Mononuclear cell (primary cell): ENCODE data around the gene SNRNP70. TPM values are rescaled to one million over a fixed set of nuclear protein-coding genes. Genes with fewer than 3 reads are reported as not detected.
A peak's percentile ranks its signal among the peaks of the same experiment; 100 is the strongest.

Experiments used
- H3K27me3 ChIP-seq: 2 replicates; pipeline ENCODE4 v1.6.0; 2011; ENCODE audit warnings: low read length, control low read depth; ENCODE audit not compliant: insufficient read depth
- H3K4me1 ChIP-seq: 2 replicates; pipeline ENCODE4 v1.5.1; 2011; ENCODE audit warnings: mild to moderate bottlenecking, low read length, control low read depth; ENCODE audit not compliant: insufficient read depth
- H3K4me3 ChIP-seq: 2 replicates; pipeline ENCODE4 v1.5.1; 2011; ENCODE audit warnings: mild to moderate bottlenecking, low read length, moderate library complexity
- H3K9me3 ChIP-seq: 2 replicates; pipeline ENCODE4 v1.5.1; 2011; ENCODE audit warnings: low read depth, mild to moderate bottlenecking, control low read depth, low read length
- total RNA-seq: library from RNA; depleted of rRNA; stranded (reverse); fragments of >200 nt; gene quantifications from one replicate; pipeline ENCODE4 v1.2.3, GENCODE V29; 2012

SNRNP70 gene
- total RNA-seq, 1 donor = 136 TPM

GRCh38 chr19:49151267-49152118 is 66.2 kb downstream of the SNRNP70 start:
- H3K27me3 ChIP-seq = peaks cover 44% of the 10 kb centered on the region
- H3K4me3 ChIP-seq = no peak overlapping the region
- peaks cover 33% of the 10 kb centered on the region for H3K4me1 ChIP-seq
- no peaks in the 10 kb centered on the region for H3K9me3 ChIP-seq

- H3K4me1 ChIP-seq = peaks cover 33% of the 10 kb centered on the region
- no peaks in the 10 kb centered on the region for H3K9me3 ChIP-seq
- H3K27me3 ChIP-seq = peaks cover 44% of the 10 kb centered on the region
- H3K4me3 ChIP-seq = no peak overlapping the region
These were observed 66.9 kb downstream of the SNRNP70 start for GRCh38 chr19:49152119-49152550.

GRCh38 chr19:49153167-49153809 is 68.0 kb downstream of the SNRNP70 start:
- Histone ChIP-seq H3K9me3 (no peaks in the 10 kb centered on the region), H3K27me3 (peaks cover 41% of the 10 kb centered on the region), H3K4me1 (peaks cover 40% of the 10 kb centered on the region), H3K4me3 (no peak overlapping the region)

- H3K9me3 ChIP-seq = no peaks in the 10 kb centered on the region
- H3K27me3 ChIP-seq = peaks cover 37% of the 10 kb centered on the region
- peaks cover 37% of the 10 kb centered on the region for H3K4me1 ChIP-seq
- H3K4me3 ChIP-seq = no peak overlapping the region
These were observed 69.0 kb downstream of the SNRNP70 start for GRCh38 chr19:49154279-49154678.

GRCh38 chr19:49155005-49155819 is 70.0 kb downstream of the SNRNP70 start, which contains the start of gene HRC:
HRC (minus strand) TSS chr19:49155396; CDS start chr19:49155237, 159 bp downstream.
- no peaks in the 10 kb centered on the region for H3K9me3 ChIP-seq
- H3K4me1 ChIP-seq = peaks cover 27% of the 10 kb centered on the region
- H3K4me3 ChIP-seq = no peak within 1 kb of the TSS
- peaks cover 33% of the 10 kb centered on the region for H3K27me3 ChIP-seq

- H3K4me1 ChIP-seq = peaks cover 21% of the 10 kb centered on the region
- no peak overlapping the region for H3K4me3 ChIP-seq
- peaks cover 26% of the 10 kb centered on the region for H3K27me3 ChIP-seq
- no peaks in the 10 kb centered on the region for H3K9me3 ChIP-seq
These were observed 70.6 kb downstream of the SNRNP70 start for GRCh38 chr19:49155820-49156346.

GRCh38 chr19:49157445-49158224 is 72.4 kb downstream of the SNRNP70 start, which contains the start of gene TRPM4:
TRPM4 (plus strand) TSS chr19:49157792; CDS start chr19:49157867, 75 bp downstream.
- Histone ChIP-seq H3K27me3 (peaks cover 14% of the 10 kb centered on the region), H3K9me3 (no peaks in the 10 kb centered on the region), H3K4me1 (peaks cover 9% of the 10 kb centered on the region), H3K4me3 (peak within 1 kb of the TSS; percentile 18)

Other genes with a start within 250 kb of the SNRNP70 start
- gene HSD17B14, start 249.0 kb upstream of the SNRNP70 start, total RNA-seq = 0.42 TPM
- gene PLEKHA4, start 216.8 kb upstream of the SNRNP70 start, total RNA-seq = 1.3 TPM
- gene PPP1R15A, start 213.0 kb upstream of the SNRNP70 start, total RNA-seq = 644 TPM
- gene TULP2, start 186.7 kb upstream of the SNRNP70 start, total RNA-seq = 0.31 TPM
- gene NUCB1, start 185.1 kb upstream of the SNRNP70 start, total RNA-seq = 166 TPM
- 0.21 TPM for gene DHDH, start 151.8 kb upstream of the SNRNP70 start, total RNA-seq
- 26.6 TPM for gene BAX, start 130.6 kb upstream of the SNRNP70 start, total RNA-seq
- gene FTL, start 120.1 kb upstream of the SNRNP70 start, total RNA-seq = 2,689 TPM
- gene GYS1, start 92.1 kb upstream of the SNRNP70 start, total RNA-seq = 10.0 TPM
- 19.9 TPM for gene RUVBL2, start 91.6 kb upstream of the SNRNP70 start, total RNA-seq
- not detected for gene LHB, start 68.4 kb upstream of the SNRNP70 start, total RNA-seq
- not detected for gene CGB3, start 61.1 kb upstream of the SNRNP70 start, total RNA-seq
- not detected for gene CGB2, start 53.6 kb upstream of the SNRNP70 start, total RNA-seq
- gene CGB1, start 48.6 kb upstream of the SNRNP70 start, total RNA-seq = not detected
- not detected for gene CGB5, start 41.6 kb upstream of the SNRNP70 start, total RNA-seq
- gene CGB8, start 36.3 kb upstream of the SNRNP70 start, total RNA-seq = not detected
- not detected for gene CGB7, start 27.7 kb upstream of the SNRNP70 start, total RNA-seq
- gene NTF4, start 20.6 kb upstream of the SNRNP70 start, total RNA-seq = not detected
- gene KCNA7, start 12.8 kb upstream of the SNRNP70 start, total RNA-seq = under 0.01 TPM
- 2.5 TPM for gene LIN7B, start 28.9 kb downstream of the SNRNP70 start, total RNA-seq
- gene C19orf73, start 33.7 kb downstream of the SNRNP70 start, total RNA-seq = 3.5 TPM
- 1.2 TPM for gene PPFIA3, start 34.1 kb downstream of the SNRNP70 start, total RNA-seq
- not detected for gene HRC, start 69.9 kb downstream of the SNRNP70 start, total RNA-seq
- 1.5 TPM for gene TRPM4, start 72.3 kb downstream of the SNRNP70 start, total RNA-seq
- gene SLC6A16, start 239.7 kb downstream of the SNRNP70 start, total RNA-seq = 0.73 TPM
- gene CD37, start 250.0 kb downstream of the SNRNP70 start, total RNA-seq = 229 TPM